Fibroblast of lung (primary cell): ENCODE data around the gene TEDC1. TPM values are rescaled to one million over a fixed set of nuclear protein-coding genes. Genes with fewer than 3 reads are reported as not detected.

Source experiments
- DNase-seq, 2 donors: peaks; one replicate each; pipeline versions ENCODE4 v3.0.0 to v3.0.0-alpha.2; 2010; ENCODE audit warnings: low read depth in 2 of 2
- H2AFZ ChIP-seq: 2 replicates; pipeline ENCODE4 v1.5.1; 2012; ENCODE audit warnings: low read length, control low read depth, inconsistent platforms
- H3K27ac ChIP-seq: 2 replicates; pipeline ENCODE4 v1.5.1; 2011; ENCODE audit warnings: low read length, control low read depth; ENCODE audit not compliant: insufficient read depth
- H3K27me3 ChIP-seq: 2 replicates; pipeline ENCODE4 v1.5.1; 2011; ENCODE audit warnings: mild to moderate bottlenecking, low read length; ENCODE audit not compliant: control insufficient read depth, insufficient read depth
- H3K36me3 ChIP-seq: 2 replicates; pipeline ENCODE4 v1.5.1; 2011; ENCODE audit warnings: low read length; ENCODE audit not compliant: control insufficient read depth, insufficient read depth
- H3K4me1 ChIP-seq: 2 replicates; pipeline ENCODE4 v1.5.1; 2011; ENCODE audit warnings: low read length; ENCODE audit not compliant: control insufficient read depth, insufficient read depth; ENCODE audit errors: extremely low read depth
- H3K4me2 ChIP-seq: 2 replicates; pipeline ENCODE4 v1.5.1; 2011; ENCODE audit warnings: low read length, control low read depth; ENCODE audit not compliant: insufficient read depth; ENCODE audit errors: extremely low read depth
- H3K4me3 ChIP-seq, 4 experiments: fragments of 200-600 bp in 1 of 4; sonication (generic) in 1 of 4; replicated peaks in 1 of 4; 2 replicates each; pipeline ENCODE4 v1.5.1; 2011 to 2016; ENCODE audit warnings: low read length in 4 of 4, low read depth in 3 of 4, mild to moderate bottlenecking in 3 of 4, control low read depth in 2 of 4, inconsistent platforms in 1 of 4, mixed read lengths in 1 of 4; ENCODE audit not compliant: insufficient read depth in 1 of 4; ENCODE audit errors: control extremely low read depth in 1 of 4
- H3K79me2 ChIP-seq: 2 replicates; pipeline ENCODE4 v1.5.1; 2012; ENCODE audit warnings: mild to moderate bottlenecking, low read length, inconsistent platforms; ENCODE audit not compliant: control insufficient read depth, insufficient read depth
- H3K9ac ChIP-seq: 2 replicates; pipeline ENCODE4 v1.5.1; 2011; ENCODE audit warnings: mild to moderate bottlenecking, low read length, control low read depth; ENCODE audit not compliant: insufficient read depth
- H3K9me3 ChIP-seq: 2 replicates; pipeline ENCODE4 v1.5.1; 2012; ENCODE audit warnings: low read depth, low read length; ENCODE audit not compliant: control insufficient read depth, insufficient read depth
- H4K20me1 ChIP-seq: 2 replicates; pipeline ENCODE4 v1.5.1; 2011; ENCODE audit warnings: low read length; ENCODE audit not compliant: control insufficient read depth, insufficient read depth; ENCODE audit errors: extremely low read depth
- EZH2 ChIP-seq: IDR thresholded peaks from 2 replicates; pipeline ENCODE4 v1.5.1; 2012; ENCODE audit warnings: low read length, control low read depth, mild to moderate bottlenecking; ENCODE audit errors: missing control alignments
- polyA plus RNA-seq, 2 donors: library from polyadenylated mRNA; depleted of rRNA in 1 of 2; stranded (reverse) in 1 of 2; unstranded in 1 of 2; fragments of >200 nt; gene quantifications; 2 replicates each; pipeline ENCODE4 v1.2.1, GENCODE V29; 2011 to 2012; ENCODE audit warnings: missing spikeins in 1 of 2
- total RNA-seq: library from RNA; depleted of rRNA; stranded (reverse); fragments of >200 nt; gene quantifications from 2 replicates; pipeline ENCODE4 v1.2.1, GENCODE V29; 2014
- TF ChIP-seq, protein P1 (sequence below), 2 donors: IDR thresholded peaks in 1 of 2; conservative IDR thresholded peaks in 1 of 2; 1 replicate in 1 of 2; 2 replicates in 1 of 2; pipeline ENCODE4 v1.5.1; 2011 to 2012; ENCODE audit warnings: low read length in 2 of 2, control low read depth in 1 of 2, inconsistent platforms in 1 of 2, low read depth in 1 of 2, mild to moderate bottlenecking in 1 of 2

TEDC1 gene
- total and polyA plus RNA-seq, 2 donors (not counting 1 experiment from before 2014, with no cell fraction given): 0.69 to 2.5 TPM

DNA sequence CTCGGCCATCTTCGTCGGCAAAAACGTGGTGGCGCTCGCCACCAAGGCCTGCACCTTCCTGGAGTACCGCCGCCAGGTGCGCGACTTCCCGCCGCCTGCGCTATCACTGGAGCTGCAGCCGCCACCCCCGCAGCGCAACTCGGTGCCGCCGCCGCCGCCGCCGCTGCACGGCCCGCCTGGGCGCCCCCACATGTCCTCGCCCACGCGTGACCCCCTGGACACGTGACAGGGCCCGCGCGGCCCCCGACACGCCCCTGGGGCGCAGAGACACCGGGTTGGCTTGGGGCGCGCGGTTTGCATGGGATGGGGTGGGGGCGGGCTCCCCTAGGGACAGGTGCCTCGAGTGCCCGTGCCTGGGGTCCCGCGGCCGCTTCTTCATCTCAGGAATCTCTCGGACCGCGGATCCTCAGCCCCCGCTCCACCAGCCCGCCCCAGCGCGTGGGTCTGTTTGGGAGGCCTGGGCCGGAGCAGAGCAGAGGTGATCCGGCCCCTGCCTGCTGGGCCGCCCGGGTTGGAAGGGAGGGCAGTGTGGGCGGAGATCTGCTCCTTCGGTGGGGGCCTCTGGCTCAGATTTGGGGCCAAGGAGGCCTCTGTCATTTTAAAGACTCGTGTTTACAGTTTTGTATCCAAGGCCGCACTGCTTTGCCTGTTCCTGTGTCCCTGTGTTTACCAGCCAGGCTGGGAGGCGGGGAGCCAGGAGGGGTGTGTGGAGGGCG lies 38.7 kb downstream of the TEDC1 start:
- no peak for DNase-seq

DNA sequence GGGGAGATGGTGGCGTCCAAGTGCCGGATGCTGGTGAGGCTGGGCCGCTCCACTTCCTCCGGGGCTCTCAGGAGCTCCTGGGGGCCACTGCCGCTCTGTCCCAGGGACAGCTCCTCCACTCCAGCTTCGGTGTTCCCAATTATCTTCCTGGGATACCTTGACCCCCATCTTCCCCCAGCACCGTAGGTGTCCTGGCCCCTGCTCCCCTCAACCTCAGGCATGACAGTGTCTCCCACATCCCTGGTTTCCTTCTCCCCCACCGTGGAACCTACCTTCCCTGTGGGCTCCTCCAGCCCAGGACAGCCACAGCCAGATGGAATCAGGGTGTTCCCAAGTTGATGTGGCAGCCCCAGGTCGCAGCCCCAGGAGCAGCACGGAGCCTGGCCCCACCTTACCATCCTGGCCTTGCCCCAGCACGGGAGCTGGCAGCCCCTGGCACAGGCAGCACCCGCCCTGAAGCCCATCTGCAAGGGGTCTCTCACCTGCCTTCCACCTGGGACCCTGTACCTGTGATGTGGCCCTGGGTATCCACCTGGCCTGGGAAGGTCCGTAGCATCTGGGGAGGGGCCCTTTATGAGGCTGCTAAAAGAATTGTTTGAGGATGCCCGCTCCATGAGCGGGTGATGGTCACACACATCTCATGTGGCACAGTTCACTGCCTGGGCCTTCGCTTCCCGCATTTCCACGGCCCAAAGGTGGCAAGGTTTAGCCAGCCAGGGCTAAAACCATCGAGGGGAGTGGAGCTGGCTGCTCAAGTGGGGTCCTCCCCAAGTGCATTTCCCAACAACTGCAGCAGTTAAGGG lies 39.4 kb downstream of the TEDC1 start:
- Histone ChIP-seq H3K9me3 (no peaks in the 10 kb centered on the region), H3K27ac (no peak overlapping the region), H3K4me3 (no peak overlapping the region), H3K9ac (no peak overlapping the region), H3K27me3 (peaks cover 5% of the 10 kb centered on the region), H3K4me2 (no peak overlapping the region), H2AFZ (no peak overlapping the region), H3K79me2 (no peaks in the 10 kb centered on the region), H4K20me1 (no peaks in the 10 kb centered on the region), H3K4me1 (no peaks in the 10 kb centered on the region), H3K36me3 (no peaks in the 10 kb centered on the region)
- DNase-seq: no peak
- TF ChIP-seq, protein P1, sequence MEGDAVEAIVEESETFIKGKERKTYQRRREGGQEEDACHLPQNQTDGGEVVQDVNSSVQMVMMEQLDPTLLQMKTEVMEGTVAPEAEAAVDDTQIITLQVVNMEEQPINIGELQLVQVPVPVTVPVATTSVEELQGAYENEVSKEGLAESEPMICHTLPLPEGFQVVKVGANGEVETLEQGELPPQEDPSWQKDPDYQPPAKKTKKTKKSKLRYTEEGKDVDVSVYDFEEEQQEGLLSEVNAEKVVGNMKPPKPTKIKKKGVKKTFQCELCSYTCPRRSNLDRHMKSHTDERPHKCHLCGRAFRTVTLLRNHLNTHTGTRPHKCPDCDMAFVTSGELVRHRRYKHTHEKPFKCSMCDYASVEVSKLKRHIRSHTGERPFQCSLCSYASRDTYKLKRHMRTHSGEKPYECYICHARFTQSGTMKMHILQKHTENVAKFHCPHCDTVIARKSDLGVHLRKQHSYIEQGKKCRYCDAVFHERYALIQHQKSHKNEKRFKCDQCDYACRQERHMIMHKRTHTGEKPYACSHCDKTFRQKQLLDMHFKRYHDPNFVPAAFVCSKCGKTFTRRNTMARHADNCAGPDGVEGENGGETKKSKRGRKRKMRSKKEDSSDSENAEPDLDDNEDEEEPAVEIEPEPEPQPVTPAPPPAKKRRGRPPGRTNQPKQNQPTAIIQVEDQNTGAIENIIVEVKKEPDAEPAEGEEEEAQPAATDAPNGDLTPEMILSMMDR (conservative IDR thresholded peaks at IDR 0.05 in 1 of 2, IDR thresholded peaks at IDR 0.05 in 1 of 2; ENCODE audit: low read depth in 1 of 2, low read length in 2 of 2): no peak

More for the DNA sequence above, 38.7 kb downstream of the TEDC1 start:
- Histone ChIP-seq H3K36me3 (no peaks in the 10 kb centered on the region), H3K79me2 (no peaks in the 10 kb centered on the region), H3K4me3 (no peak overlapping the region), H3K9ac (no peak overlapping the region), H3K27me3 (peaks cover 6% of the 10 kb centered on the region), H2AFZ (no peak overlapping the region), H3K4me1 (no peaks in the 10 kb centered on the region), H3K9me3 (no peaks in the 10 kb centered on the region), H4K20me1 (no peaks in the 10 kb centered on the region), H3K4me2 (no peak overlapping the region), H3K27ac (no peak overlapping the region)
- TF ChIP-seq, protein P1 (conservative IDR thresholded peaks at IDR 0.05 in 1 of 2, IDR thresholded peaks at IDR 0.05 in 1 of 2; ENCODE audit: low read depth in 1 of 2, low read length in 2 of 2): no peak
- no peak for TF ChIP-seq EZH2

DNA sequence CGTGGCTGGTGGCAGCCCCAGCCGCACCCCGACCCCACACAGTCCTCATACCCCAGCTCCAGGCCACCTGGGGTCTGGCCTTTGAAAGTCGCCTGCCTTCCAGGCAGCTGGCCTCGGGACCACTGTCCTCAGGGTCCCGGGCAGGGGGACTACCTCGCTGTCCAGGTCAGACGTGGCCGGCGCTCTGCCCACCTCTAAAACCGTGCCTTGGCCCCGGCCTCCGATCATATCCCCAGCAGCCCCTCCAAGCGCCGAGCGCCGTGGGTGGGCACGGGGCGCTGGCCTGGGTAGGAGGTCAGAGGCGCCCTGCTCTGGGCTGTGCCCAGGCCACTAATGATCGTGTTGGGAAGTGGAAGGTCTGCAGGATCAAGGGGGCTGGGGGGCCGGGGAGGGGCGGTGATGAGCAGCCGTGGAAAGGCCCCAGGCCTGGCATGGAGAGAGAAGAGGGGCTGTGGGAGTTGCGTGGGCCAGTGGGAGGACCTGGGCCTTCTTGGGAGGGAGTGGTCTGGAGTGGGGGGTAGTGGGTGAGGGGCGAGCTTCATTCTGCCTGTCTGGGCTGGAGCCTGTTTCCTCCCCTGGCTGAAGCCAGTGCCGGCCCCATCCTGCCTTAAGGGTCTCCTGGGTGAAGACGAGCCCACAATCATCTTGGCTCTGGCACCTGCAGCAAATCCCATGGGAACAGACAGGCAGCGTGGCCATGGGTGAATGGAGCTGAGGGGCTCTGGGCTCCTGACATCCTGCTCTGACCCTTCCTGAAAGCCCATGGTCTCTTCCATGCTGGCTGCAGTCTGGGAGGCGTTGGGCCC lies 40.2 kb downstream of the TEDC1 start:
- TF ChIP-seq, protein P1 (conservative IDR thresholded peaks at IDR 0.05 in 1 of 2, IDR thresholded peaks at IDR 0.05 in 1 of 2; ENCODE audit: low read depth in 1 of 2, low read length in 2 of 2): no peak
- TF ChIP-seq EZH2: no peak
- no peaks in the 10 kb centered on the region for H3K9me3 ChIP-seq

More for the DNA sequence above, 40.2 kb downstream of the TEDC1 start:
- H3K4me3 ChIP-seq: no peak overlapping the region
- no peak overlapping the region for H3K4me2 ChIP-seq
- no peaks in the 10 kb centered on the region for H4K20me1 ChIP-seq
- no peak for DNase-seq
- H3K9ac ChIP-seq: no peak overlapping the region
- H3K27me3 ChIP-seq: peaks cover 2% of the 10 kb centered on the region
- no peaks in the 10 kb centered on the region for H3K79me2 ChIP-seq
- no peaks in the 10 kb centered on the region for H3K36me3 ChIP-seq
- H2AFZ ChIP-seq: no peak overlapping the region
- H3K4me1 ChIP-seq: no peaks in the 10 kb centered on the region
- no peak overlapping the region for H3K27ac ChIP-seq
